ENCODE results near the gene KSR1. TPM values are rescaled to one million over a fixed set of nuclear protein-coding genes. Genes with fewer than 3 reads are reported as not detected.

The KSR1 gene
- total and polyA plus RNA-seq, 9 of the 15 experiments (the other 6 are each of a cell fraction or from before 2014, with no cell fraction given), result 1.4 to 51.7 (median 18.4) TPM

DNA sequence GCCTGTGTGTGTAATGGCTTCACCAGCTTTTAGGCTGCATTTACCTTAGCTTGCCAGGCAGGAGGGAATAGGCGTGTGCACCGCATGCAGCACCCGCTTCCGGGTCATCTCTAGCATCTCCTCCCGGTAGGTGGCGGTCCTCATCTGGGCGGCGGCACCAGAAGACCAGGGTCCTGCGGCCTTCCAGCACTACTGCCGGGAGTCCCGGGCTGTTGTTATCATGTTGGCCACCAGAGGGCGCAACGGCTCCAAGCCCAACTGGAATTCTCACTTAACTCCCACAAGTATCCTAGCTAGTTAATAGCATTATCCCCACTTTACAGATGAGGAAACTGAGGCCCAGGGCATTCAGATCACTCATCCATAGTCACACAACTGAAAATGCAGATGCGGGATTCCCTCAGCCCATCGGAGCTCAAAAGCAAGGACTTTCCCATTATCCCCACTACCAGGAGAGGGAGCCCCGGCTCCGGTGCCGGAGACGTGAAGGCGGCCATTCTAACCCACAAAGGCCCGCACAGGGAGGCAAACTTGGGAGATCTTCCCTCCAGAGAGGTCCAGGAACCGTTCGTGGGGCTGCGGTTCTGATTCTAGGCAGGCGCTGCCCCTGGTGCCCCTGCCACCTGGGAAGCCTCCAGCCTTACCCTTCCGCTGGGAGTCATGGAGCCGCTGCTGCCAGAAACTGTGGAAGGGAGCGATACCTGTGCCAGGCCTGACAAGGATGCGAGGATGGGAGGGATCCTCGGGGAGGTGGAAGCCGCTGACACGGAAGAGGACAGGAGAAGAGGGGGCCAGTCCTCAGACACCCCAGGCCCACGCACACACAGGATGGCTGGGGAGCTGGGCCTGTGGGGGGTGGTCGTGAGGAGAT lies 198.6 kb downstream of the KSR1 start (continued):
- TF ChIP-seq, protein P1, sequence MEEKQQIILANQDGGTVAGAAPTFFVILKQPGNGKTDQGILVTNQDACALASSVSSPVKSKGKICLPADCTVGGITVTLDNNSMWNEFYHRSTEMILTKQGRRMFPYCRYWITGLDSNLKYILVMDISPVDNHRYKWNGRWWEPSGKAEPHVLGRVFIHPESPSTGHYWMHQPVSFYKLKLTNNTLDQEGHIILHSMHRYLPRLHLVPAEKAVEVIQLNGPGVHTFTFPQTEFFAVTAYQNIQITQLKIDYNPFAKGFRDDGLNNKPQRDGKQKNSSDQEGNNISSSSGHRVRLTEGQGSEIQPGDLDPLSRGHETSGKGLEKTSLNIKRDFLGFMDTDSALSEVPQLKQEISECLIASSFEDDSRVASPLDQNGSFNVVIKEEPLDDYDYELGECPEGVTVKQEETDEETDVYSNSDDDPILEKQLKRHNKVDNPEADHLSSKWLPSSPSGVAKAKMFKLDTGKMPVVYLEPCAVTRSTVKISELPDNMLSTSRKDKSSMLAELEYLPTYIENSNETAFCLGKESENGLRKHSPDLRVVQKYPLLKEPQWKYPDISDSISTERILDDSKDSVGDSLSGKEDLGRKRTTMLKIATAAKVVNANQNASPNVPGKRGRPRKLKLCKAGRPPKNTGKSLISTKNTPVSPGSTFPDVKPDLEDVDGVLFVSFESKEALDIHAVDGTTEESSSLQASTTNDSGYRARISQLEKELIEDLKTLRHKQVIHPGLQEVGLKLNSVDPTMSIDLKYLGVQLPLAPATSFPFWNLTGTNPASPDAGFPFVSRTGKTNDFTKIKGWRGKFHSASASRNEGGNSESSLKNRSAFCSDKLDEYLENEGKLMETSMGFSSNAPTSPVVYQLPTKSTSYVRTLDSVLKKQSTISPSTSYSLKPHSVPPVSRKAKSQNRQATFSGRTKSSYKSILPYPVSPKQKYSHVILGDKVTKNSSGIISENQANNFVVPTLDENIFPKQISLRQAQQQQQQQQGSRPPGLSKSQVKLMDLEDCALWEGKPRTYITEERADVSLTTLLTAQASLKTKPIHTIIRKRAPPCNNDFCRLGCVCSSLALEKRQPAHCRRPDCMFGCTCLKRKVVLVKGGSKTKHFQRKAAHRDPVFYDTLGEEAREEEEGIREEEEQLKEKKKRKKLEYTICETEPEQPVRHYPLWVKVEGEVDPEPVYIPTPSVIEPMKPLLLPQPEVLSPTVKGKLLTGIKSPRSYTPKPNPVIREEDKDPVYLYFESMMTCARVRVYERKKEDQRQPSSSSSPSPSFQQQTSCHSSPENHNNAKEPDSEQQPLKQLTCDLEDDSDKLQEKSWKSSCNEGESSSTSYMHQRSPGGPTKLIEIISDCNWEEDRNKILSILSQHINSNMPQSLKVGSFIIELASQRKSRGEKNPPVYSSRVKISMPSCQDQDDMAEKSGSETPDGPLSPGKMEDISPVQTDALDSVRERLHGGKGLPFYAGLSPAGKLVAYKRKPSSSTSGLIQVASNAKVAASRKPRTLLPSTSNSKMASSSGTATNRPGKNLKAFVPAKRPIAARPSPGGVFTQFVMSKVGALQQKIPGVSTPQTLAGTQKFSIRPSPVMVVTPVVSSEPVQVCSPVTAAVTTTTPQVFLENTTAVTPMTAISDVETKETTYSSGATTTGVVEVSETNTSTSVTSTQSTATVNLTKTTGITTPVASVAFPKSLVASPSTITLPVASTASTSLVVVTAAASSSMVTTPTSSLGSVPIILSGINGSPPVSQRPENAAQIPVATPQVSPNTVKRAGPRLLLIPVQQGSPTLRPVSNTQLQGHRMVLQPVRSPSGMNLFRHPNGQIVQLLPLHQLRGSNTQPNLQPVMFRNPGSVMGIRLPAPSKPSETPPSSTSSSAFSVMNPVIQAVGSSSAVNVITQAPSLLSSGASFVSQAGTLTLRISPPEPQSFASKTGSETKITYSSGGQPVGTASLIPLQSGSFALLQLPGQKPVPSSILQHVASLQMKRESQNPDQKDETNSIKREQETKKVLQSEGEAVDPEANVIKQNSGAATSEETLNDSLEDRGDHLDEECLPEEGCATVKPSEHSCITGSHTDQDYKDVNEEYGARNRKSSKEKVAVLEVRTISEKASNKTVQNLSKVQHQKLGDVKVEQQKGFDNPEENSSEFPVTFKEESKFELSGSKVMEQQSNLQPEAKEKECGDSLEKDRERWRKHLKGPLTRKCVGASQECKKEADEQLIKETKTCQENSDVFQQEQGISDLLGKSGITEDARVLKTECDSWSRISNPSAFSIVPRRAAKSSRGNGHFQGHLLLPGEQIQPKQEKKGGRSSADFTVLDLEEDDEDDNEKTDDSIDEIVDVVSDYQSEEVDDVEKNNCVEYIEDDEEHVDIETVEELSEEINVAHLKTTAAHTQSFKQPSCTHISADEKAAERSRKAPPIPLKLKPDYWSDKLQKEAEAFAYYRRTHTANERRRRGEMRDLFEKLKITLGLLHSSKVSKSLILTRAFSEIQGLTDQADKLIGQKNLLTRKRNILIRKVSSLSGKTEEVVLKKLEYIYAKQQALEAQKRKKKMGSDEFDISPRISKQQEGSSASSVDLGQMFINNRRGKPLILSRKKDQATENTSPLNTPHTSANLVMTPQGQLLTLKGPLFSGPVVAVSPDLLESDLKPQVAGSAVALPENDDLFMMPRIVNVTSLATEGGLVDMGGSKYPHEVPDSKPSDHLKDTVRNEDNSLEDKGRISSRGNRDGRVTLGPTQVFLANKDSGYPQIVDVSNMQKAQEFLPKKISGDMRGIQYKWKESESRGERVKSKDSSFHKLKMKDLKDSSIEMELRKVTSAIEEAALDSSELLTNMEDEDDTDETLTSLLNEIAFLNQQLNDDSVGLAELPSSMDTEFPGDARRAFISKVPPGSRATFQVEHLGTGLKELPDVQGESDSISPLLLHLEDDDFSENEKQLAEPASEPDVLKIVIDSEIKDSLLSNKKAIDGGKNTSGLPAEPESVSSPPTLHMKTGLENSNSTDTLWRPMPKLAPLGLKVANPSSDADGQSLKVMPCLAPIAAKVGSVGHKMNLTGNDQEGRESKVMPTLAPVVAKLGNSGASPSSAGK (IDR thresholded peaks at IDR 0.05), result peak; percentile 45
- TF ChIP-seq, protein P2, sequence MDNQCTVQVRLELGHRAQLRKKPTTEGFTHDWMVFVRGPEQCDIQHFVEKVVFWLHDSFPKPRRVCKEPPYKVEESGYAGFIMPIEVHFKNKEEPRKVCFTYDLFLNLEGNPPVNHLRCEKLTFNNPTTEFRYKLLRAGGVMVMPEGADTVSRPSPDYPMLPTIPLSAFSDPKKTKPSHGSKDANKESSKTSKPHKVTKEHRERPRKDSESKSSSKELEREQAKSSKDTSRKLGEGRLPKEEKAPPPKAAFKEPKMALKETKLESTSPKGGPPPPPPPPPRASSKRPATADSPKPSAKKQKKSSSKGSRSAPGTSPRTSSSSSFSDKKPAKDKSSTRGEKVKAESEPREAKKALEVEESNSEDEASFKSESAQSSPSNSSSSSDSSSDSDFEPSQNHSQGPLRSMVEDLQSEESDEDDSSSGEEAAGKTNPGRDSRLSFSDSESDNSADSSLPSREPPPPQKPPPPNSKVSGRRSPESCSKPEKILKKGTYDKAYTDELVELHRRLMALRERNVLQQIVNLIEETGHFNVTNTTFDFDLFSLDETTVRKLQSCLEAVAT (IDR thresholded peaks at IDR 0.05), result no peak
- TF ChIP-seq PHF20 (IDR thresholded peaks at IDR 0.05; ENCODE audit: partially characterized antibody), result peak; percentile 74
- TF ChIP-seq POLR2A (conservative IDR thresholded peaks at IDR 0.05), result no peak
- peak; percentile 37; the same call in 1 of the 2 replicates for TF ChIP-seq KLF16 (IDR thresholded peaks at IDR 0.05)
- TF ChIP-seq RCOR1 (IDR thresholded peaks at IDR 0.05; ENCODE audit: borderline replicate concordance in 1 of 2, low read depth in 2 of 2, low read length in 2 of 2), result peak in 1 of 2 experiments; percentile 63; a peak in 2 of 4 replicates
- no peak for TF ChIP-seq ZNF324 (CRISPR knock-in tag; IDR thresholded peaks at IDR 0.05)
- no peak for TF ChIP-seq ZNF384 (IDR thresholded peaks at IDR 0.05; ENCODE audit: low read depth, low read length)
- TF ChIP-seq MYC (IDR thresholded peaks at IDR 0.05; ENCODE audit: low read depth, low read length), result peak; percentile 79
- TF ChIP-seq MYC (CRISPR knock-in tag; IDR thresholded peaks at IDR 0.05; ENCODE audit: borderline replicate concordance, low read depth), result no peak
- TF ChIP-seq ATF1 (CRISPR knock-in tag; IDR thresholded peaks at IDR 0.05), result no peak
- TF ChIP-seq ATF1 (tag; IDR thresholded peaks at IDR 0.05), result peak; percentile 30; the same call in 1 of the 2 replicates
- TF ChIP-seq PCBP2 (IDR thresholded peaks at IDR 0.05; ENCODE audit: low read depth, low read length, poor library complexity, severe bottlenecking), result no peak
- no peak for TF ChIP-seq NCOA2 (IDR thresholded peaks at IDR 0.05; ENCODE audit: partially characterized antibody in 2 of 2)
